Measurements from ENCODE around the gene ENPP5. TPM values are rescaled to one million over a fixed set of nuclear protein-coding genes. Genes with fewer than 3 reads are reported as not detected.

The ENPP5 gene
- polyA plus RNA-seq (2011; rRNA removed) (not detected in 2 replicates), polyA plus RNA-seq (2017; fragmentation: RNase III; extraction: RNeasy Plus Mini Kit Qiagen cat#74134 plus additional on column Dnase treatment) (not detected in 3 replicates), polyA minus RNA-seq (2011; rRNA and poly(A)+ RNA removed) (not detected in 2 replicates)
- not detected in 2 replicates for polyA plus RNA-seq (2012; cell fraction: cytosol; rRNA removed)
- polyA plus RNA-seq (2012; cell fraction: nucleus; rRNA removed), result not detected in 2 replicates

GRCh38 chr6:46170357-46171289 is at the start of gene ENPP5:
Gene ENPP5 (minus strand): TSS chr6:46170980. CDS start chr6:46168262, 2,718 bp downstream.
- 9% methylated on average over 15 of the region's 49 CpGs for WGBS (ENCODE audit: missing lambda C conversion rate)
- peak within 1 kb of the TSS; percentile 37 for H3K4me3 ChIP-seq
- peak within 1 kb of the TSS; percentile 80 for H3K4me2 ChIP-seq

GRCh38 chr6:46219661-46220060 is 48.9 kb upstream of the ENPP5 start:
- no peaks in the 10 kb centered on the region for H3K9me3 ChIP-seq
- no peak overlapping the region for H3K4me3 ChIP-seq
- no peak overlapping the region for H3K27ac ChIP-seq
- TF ChIP-seq FOSB (CRISPR knock-in tag; IDR thresholded peaks at IDR 0.05), result no peak
- TF ChIP-seq NR3C1 (IDR thresholded peaks at IDR 0.05), result no peak
- TF ChIP-seq EHF (CRISPR knock-in tag; IDR thresholded peaks at IDR 0.05), result no peak
- TF ChIP-seq SREBF2 (IDR thresholded peaks at IDR 0.05), result no peak
- no peak for TF ChIP-seq CTCF (IDR thresholded peaks at IDR 0.05)
- no peak for TF ChIP-seq CBX8 (IDR thresholded peaks at IDR 0.05)
- no peak for TF ChIP-seq EP300 (IDR thresholded peaks at IDR 0.05)
- TF ChIP-seq HES2 (IDR thresholded peaks at IDR 0.05), result no peak
- TF ChIP-seq POLR2AphosphoS2 (conservative IDR thresholded peaks at IDR 0.05; ENCODE audit: low read length), result no peak
- no peak for TF ChIP-seq PBX3 (IDR thresholded peaks at IDR 0.05)
- TF ChIP-seq ZNF302 (CRISPR knock-in tag; IDR thresholded peaks at IDR 0.05), result no peak
- no peak for TF ChIP-seq REST (IDR thresholded peaks at IDR 0.05)
- no peak for TF ChIP-seq E2F6 (IDR thresholded peaks at IDR 0.05; ENCODE audit: borderline replicate concordance, low read depth)
- no peak for TF ChIP-seq CHD2 (IDR thresholded peaks at IDR 0.05; ENCODE audit: low read length, partially characterized antibody)
- no peak for TF ChIP-seq ZC3H11A (IDR thresholded peaks at IDR 0.05)
- no peak for TF ChIP-seq EHMT2 (IDR thresholded peaks at IDR 0.05; ENCODE audit: low read depth)
- no peak for TF ChIP-seq NFE2L2 (conservative IDR thresholded peaks at IDR 0.05; ENCODE audit: low read length)
- TF ChIP-seq RARB (CRISPR knock-in tag; IDR thresholded peaks at IDR 0.05), result no peak
- TF ChIP-seq JUNB (IDR thresholded peaks at IDR 0.05), result no peak
- ATAC-seq (no peak), FAIRE-seq (no peak), DNase-seq (ENCODE audit: low read depth in 1 of 2, low spot score in 1 of 2) (no peak)
- ChIA-PET CTCF (no interaction called here), POLR2A (no interaction called here)
- no peaks in the 10 kb centered on the region for H3K4me1 ChIP-seq
- H3K4me2 ChIP-seq, result no peak overlapping the region

More at GRCh38 chr6:46170357-46171289, at the start of gene ENPP5:
- DNase-seq (ENCODE audit: low read depth in 1 of 2, low spot score in 1 of 2) (no peak), ATAC-seq (peak in 1 of 2 experiments; percentile 63; a peak in 4 of 6 replicates), FAIRE-seq (no peak)
- no peaks in the 10 kb centered on the region for H3K9me3 ChIP-seq
- no peak within 1 kb of the TSS for H3K27ac ChIP-seq
- TF ChIP-seq CBX8 (IDR thresholded peaks at IDR 0.05) (no peak), RARB (CRISPR knock-in tag; IDR thresholded peaks at IDR 0.05) (no peak), USF2 (IDR thresholded peaks at IDR 0.05) (no peak), FOSB (CRISPR knock-in tag; IDR thresholded peaks at IDR 0.05) (no peak), CHD2 (IDR thresholded peaks at IDR 0.05; ENCODE audit: low read length, partially characterized antibody) (no peak)
- H3K4me1 ChIP-seq, result no peaks in the 10 kb centered on the region
- POLR2A ChIA-PET, result no interaction called here
- CTCF ChIA-PET, result interaction anchor here (0.6 kb wide), 1 partner anchor 252 kb away, joined by 3 read pairs; no protein-coding TSS in a partner anchor

All from A549 (cell line).